Measurements from ENCODE around the gene ADAMTS17.
A peak's percentile ranks its signal among the peaks of the same experiment; 100 is the strongest.

ADAMTS17 gene

DNA sequence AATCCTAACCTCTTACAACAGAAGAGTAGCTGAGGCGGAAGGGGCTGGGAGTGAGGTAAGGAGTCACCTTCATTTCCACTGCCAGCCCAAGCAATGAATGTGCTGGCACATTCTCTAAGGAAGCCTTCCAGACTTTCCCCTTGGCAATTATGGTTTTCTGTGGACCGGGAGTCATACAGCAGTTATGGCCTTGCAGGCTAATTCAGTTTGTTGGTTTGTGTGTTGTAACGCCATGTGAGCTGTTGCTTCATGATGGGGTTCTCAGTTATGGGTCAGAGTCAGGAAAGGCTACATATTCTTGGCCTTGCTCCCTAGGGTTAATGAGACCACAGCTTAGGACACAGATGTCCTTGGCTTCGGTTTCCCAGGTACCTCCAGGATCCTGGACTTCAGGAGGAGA lies 137.0 kb downstream of the ADAMTS17 start:
- in situ Hi-C loops (cut with HindIII; ENCODE audit: low sequenced_read_pairs), result no loop called here
- no peak overlapping the region for H3K4me3 ChIP-seq (ENCODE audit: low read depth, low read length)
- TF ChIP-seq, protein P1, sequence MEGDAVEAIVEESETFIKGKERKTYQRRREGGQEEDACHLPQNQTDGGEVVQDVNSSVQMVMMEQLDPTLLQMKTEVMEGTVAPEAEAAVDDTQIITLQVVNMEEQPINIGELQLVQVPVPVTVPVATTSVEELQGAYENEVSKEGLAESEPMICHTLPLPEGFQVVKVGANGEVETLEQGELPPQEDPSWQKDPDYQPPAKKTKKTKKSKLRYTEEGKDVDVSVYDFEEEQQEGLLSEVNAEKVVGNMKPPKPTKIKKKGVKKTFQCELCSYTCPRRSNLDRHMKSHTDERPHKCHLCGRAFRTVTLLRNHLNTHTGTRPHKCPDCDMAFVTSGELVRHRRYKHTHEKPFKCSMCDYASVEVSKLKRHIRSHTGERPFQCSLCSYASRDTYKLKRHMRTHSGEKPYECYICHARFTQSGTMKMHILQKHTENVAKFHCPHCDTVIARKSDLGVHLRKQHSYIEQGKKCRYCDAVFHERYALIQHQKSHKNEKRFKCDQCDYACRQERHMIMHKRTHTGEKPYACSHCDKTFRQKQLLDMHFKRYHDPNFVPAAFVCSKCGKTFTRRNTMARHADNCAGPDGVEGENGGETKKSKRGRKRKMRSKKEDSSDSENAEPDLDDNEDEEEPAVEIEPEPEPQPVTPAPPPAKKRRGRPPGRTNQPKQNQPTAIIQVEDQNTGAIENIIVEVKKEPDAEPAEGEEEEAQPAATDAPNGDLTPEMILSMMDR (IDR thresholded peaks at IDR 0.05; ENCODE audit: low read depth, low read length), result no peak
- no peak for DNase-seq (ENCODE audit: low read depth, low spot score)

DNA sequence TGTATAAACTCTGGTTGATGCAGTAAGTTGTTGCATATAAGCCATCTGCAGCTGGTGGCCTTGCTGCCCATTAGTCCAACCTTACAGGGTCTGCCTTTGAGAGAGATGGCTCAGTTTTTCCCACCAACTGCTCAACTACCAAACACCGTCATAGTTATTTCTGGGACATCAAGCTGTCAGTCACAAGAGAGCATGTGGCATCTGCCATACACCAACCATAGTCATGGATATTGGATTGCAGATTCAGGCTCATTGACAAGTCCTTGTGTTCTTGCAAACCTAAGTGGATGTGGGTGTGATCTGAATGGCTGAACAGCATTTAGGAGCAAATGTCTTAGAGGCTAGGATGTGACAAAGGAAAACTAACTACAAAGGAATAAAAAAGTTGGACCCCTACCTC lies 137.6 kb downstream of the ADAMTS17 start:
- H3K4me3 ChIP-seq (ENCODE audit: low read depth, low read length), result no peak overlapping the region
- TF ChIP-seq, protein P1 (IDR thresholded peaks at IDR 0.05; ENCODE audit: low read depth, low read length), result no peak
- no peak for DNase-seq (ENCODE audit: low read depth, low spot score)
- in situ Hi-C loops (cut with HindIII; ENCODE audit: low sequenced_read_pairs), result no loop called here

DNA sequence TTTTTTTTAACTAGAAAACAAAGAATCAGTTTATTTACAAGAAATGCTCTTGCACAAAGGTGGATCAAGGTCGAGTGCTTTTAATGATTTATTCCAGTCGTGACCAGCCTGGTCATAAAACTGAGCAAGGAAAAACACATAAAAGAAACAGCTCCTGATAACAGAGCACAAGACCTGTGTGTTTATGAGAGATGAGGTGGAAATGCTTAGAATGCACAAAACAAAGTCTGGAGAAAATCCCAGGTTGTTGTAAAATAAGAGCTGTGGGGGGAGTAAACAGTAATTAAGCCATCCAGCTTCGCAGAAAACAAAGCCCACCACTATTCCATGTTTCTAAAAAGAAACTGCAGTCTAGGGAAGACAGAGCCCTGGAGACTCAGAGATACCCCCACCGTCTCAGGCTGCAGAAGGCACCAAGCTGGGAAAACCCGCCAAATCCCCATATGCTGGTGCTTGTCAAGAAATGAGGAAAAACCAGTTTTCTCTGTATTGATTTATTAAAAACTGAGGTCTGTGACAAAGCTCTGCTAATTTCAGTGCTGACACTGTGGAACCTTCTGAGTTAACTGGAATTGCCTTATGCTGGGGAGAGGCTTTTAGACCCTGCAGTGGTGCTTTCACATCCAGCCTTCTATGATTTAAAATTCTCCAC lies 139.3 kb downstream of the ADAMTS17 start:
- no peak for DNase-seq (ENCODE audit: low read depth, low spot score)
- in situ Hi-C loops (cut with HindIII; ENCODE audit: low sequenced_read_pairs), result no loop called here
- no peak overlapping the region for H3K4me3 ChIP-seq (ENCODE audit: low read depth, low read length)
- TF ChIP-seq, protein P1 (IDR thresholded peaks at IDR 0.05; ENCODE audit: low read depth, low read length), result no peak

DNA sequence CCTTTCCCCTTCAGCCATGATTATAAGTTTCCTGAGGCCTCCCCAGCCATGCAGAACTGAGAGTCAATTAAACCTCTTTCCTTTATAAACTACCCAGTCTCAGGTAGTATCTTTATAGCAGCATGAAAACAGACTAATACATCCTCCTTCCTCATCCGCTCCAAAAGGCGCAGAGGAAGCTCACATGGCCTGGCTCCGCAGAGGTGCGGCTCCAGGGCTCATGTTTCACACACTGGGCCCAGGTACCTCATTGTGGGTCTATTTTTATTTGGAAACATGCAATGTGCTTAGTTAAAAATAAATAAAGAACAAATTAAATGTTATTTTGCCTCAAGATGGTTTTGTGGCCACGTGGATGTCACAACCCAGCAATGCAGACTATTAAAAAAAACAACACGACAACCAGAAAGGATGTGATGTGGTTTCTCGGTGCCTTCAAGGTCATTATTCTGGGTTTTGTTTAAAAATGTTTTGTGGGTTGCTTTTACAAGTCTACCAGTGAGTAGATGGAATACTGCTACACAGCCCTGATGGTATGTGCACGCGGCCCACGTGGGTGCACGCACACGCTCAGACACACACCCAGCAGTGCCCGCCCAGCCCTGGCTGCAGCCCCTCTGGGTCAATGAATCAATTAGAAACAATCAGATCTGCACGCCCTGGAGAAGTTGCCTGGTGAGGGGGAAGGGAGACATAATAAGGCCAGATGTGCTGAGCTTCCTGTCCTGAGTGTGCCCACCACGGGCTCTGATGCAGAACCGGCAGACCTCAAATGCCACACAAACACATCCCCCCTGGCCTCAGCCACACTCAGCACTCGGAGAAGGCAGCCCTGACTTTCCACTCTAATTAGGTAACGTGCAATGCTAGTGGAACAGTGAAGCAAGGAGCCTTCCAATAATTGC lies 140.1 kb downstream of the ADAMTS17 start:
- TF ChIP-seq, protein P1 (IDR thresholded peaks at IDR 0.05; ENCODE audit: low read depth, low read length), result no peak
- peak; percentile 62 for DNase-seq (ENCODE audit: low read depth, low spot score)
- H3K4me3 ChIP-seq (ENCODE audit: low read depth, low read length), result no peak overlapping the region
- in situ Hi-C loops (cut with HindIII; ENCODE audit: low sequenced_read_pairs), result no loop called here

DNA sequence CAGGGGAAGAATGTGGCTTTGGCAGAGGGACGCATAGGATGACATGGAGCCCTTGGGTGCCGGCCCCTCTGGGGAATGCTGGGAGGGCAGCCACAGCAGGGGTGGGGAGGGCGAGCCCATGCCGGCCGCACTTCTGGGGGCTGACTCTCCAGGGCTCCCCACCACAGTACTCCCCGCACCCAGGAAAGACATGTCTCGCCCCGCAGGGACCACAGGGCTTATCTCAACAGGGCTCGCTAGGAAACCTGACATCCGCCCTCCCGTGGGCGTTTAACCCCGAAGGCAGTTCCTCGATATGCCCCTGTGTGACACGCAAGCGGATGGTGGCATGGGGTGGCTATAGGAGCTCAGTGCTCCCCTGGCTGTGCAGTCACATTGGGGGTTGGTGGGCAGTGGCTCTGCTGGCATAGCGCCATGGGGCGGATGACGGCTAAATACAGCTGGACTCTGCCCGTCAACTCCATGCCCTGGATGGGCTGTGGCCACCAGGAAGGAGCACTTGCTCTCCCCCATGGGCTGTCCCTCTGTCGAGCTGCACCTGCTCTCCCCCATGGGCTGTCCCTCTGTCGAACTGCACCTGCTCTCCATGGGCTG lies 141.4 kb downstream of the ADAMTS17 start:
- TF ChIP-seq, protein P1 (IDR thresholded peaks at IDR 0.05; ENCODE audit: low read depth, low read length), result no peak
- in situ Hi-C loops (cut with HindIII; ENCODE audit: low sequenced_read_pairs), result no loop called here

DNA sequence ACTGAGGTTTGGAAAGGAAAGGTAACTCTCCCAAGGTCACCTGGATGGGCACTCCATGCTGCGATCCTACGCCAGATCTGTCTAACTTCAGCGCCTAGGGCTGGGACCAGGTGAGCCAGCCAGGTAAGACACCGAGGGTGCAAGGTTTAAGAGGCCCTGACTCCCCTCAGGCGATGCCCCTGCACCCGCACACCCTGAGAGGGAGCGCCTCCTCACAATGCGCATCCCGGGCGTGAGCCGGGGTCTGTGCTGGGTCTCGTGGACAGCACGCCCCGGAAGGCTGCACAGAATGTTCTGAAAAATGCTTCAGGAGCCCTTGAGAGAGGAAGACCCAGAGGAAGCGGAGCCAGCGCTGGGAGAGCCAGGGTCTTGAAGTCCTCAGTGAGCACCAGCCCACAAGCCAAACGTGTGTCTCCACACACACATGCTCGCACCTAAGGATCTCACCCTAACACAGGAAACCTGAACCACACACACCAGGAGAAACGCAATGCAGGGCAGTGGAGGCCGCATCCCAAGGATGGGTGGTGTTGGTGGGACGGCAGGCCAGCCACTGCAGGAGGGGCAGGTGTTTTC lies 142.0 kb downstream of the ADAMTS17 start:
- DNase-seq (ENCODE audit: low read depth, low spot score), result no peak
- H3K4me3 ChIP-seq (ENCODE audit: low read depth, low read length), result no peak overlapping the region
- TF ChIP-seq, protein P1 (IDR thresholded peaks at IDR 0.05; ENCODE audit: low read depth, low read length), result no peak
- in situ Hi-C loops (cut with HindIII; ENCODE audit: low sequenced_read_pairs), result no loop called here

More for the DNA sequence above, 141.4 kb downstream of the ADAMTS17 start:
- H3K4me3 ChIP-seq (ENCODE audit: low read depth, low read length), result no peak overlapping the region
- DNase-seq (ENCODE audit: low read depth, low spot score), result no peak

All from astrocyte of the spinal cord (primary cell).